ENCODE results near the gene PTPRG. TPM values are rescaled to one million over a fixed set of nuclear protein-coding genes. Genes with fewer than 3 reads are reported as not detected.

PTPRG gene
- total RNA-seq: 16.0 and 22.5 TPM in 2 replicates

GRCh38 chr3:61561374-61562041, at the start of gene PTPRG:
Gene PTPRG (plus strand): TSS chr3:61561571. CDS start chr3:61562288, 717 bp downstream.

Data from bladder microvascular endothelial cell (primary cell).